Cardiac muscle cell (in vitro differentiated cells and primary cell): ENCODE data around the gene FBH1. TPM values are rescaled to one million over a fixed set of nuclear protein-coding genes. Genes with fewer than 3 reads are reported as not detected.
"Not testable (repeated sequence)": the region's sequence is repeated elsewhere in the genome, so short reads cannot be mapped to it uniquely, and the experiment has no call there.

Source experiments
- DNase-seq, 2 donors: peaks; one replicate each; pipeline versions ENCODE4 v3.0.0 to v3.0.0-alpha.2; 2010 to 2017; ENCODE audit warnings: low read depth in 1 of 2, low spot score in 1 of 2
- H3K27ac ChIP-seq: fragments of 200-600 bp; sonication (generic); 2 replicates; pipeline ENCODE4 v1.5.1; 2016
- H3K27me3 ChIP-seq: fragments of 200-600 bp; sonication (generic); 2 replicates; pipeline ENCODE4 v1.6.0; 2016; ENCODE audit warnings: control low read depth
- H3K36me3 ChIP-seq: fragments of 200-600 bp; sonication (generic); 2 replicates; pipeline ENCODE4 v1.5.1; 2016; ENCODE audit warnings: control low read depth
- H3K4me1 ChIP-seq: fragments of 200-600 bp; sonication (generic); 2 replicates; pipeline ENCODE4 v1.8.1; 2017; ENCODE audit warnings: low read depth, mild to moderate bottlenecking, mixed run types
- H3K4me3 ChIP-seq: fragments of 200-600 bp; sonication (generic); 2 replicates; pipeline ENCODE4 v1.5.1; 2016; ENCODE audit warnings: mild to moderate bottlenecking
- H3K9me3 ChIP-seq: fragments of 200-600 bp; sonication (generic); 2 replicates; pipeline ENCODE4 v1.5.1; 2017; ENCODE audit warnings: low read depth, mild to moderate bottlenecking, control low read depth
- CTCF ChIP-seq: IDR thresholded peaks from 2 replicates; pipeline ENCODE4 v1.5.1; 2012; ENCODE audit warnings: low read depth, mild to moderate bottlenecking, low read length
- polyA plus RNA-seq: library from polyadenylated mRNA; unstranded; fragments of >200 nt; fragmentation: Nextera tagmentation; extraction: Ambion mirVana; gene quantifications from 2 replicates; pipeline ENCODE4 v1.2.1, GENCODE V29; 2016
- total RNA-seq: library from RNA; depleted of rRNA; stranded (reverse); fragments of >200 nt; gene quantifications from 2 replicates; pipeline ENCODE4 v1.2.3, GENCODE V29; 2016

The FBH1 gene
- total and polyA plus RNA-seq, 2 experiments from 2014 or later: 185 to 196 TPM

- no peaks in the 10 kb centered on the region for H3K9me3 ChIP-seq
- no peak for TF ChIP-seq CTCF
- no peak overlapping the region for H3K4me3 ChIP-seq
- no peaks in the 10 kb centered on the region for H3K4me1 ChIP-seq
- no peaks in the 10 kb centered on the region for H3K36me3 ChIP-seq
- H3K27ac ChIP-seq: no peak overlapping the region
- peak in 1 of 2 donors; percentile 99 for DNase-seq
- H3K27me3 ChIP-seq: no peaks in the 10 kb centered on the region
Observed at GRCh38 chr10:5944389-5945189, 54.5 kb downstream of the FBH1 start.

GRCh38 chr10:5945190-5945509, 55.1 kb downstream of the FBH1 start:
- TF ChIP-seq CTCF: no peak
- Histone ChIP-seq H3K4me3 (no peak overlapping the region), H3K4me1 (no peaks in the 10 kb centered on the region), H3K27ac (no peak overlapping the region), H3K27me3 (no peaks in the 10 kb centered on the region), H3K9me3 (no peaks in the 10 kb centered on the region), H3K36me3 (no peaks in the 10 kb centered on the region)
- DNase-seq: no peak

GRCh38 chr10:5945561-5946418, 55.7 kb downstream of the FBH1 start:
- no peaks in the 10 kb centered on the region for H3K4me1 ChIP-seq
- TF ChIP-seq CTCF: no peak
- H3K27ac ChIP-seq: no peak overlapping the region
- H3K4me3 ChIP-seq: no peak overlapping the region
- peak in 1 of 2 donors; percentile 98 for DNase-seq
- no peaks in the 10 kb centered on the region for H3K36me3 ChIP-seq
- no peaks in the 10 kb centered on the region for H3K9me3 ChIP-seq
- no peaks in the 10 kb centered on the region for H3K27me3 ChIP-seq

GRCh38 chr10:5946419-5946775, 56.4 kb downstream of the FBH1 start:
- H3K4me1 ChIP-seq, H3K27ac ChIP-seq, DNase-seq: not testable (repeated sequence)

GRCh38 chr10:5946786-5947185, 56.7 kb downstream of the FBH1 start:
- no peak for DNase-seq
- H3K27me3 ChIP-seq: no peaks in the 10 kb centered on the region
- H3K4me1 ChIP-seq: no peaks in the 10 kb centered on the region
- no peak overlapping the region for H3K4me3 ChIP-seq
- TF ChIP-seq CTCF: no peak
- no peaks in the 10 kb centered on the region for H3K36me3 ChIP-seq
- no peaks in the 10 kb centered on the region for H3K9me3 ChIP-seq
- no peak overlapping the region for H3K27ac ChIP-seq

More at GRCh38 chr10:5946419-5946775, 56.4 kb downstream of the FBH1 start:
- not testable (repeated sequence) for H3K4me3 ChIP-seq, H3K27me3 ChIP-seq, H3K36me3 ChIP-seq, H3K9me3 ChIP-seq
